Upper lobe of left lung (tissue), 4 donors: ENCODE results near the gene DRD3.

Experiments
- EP300 ChIP-seq, 4 donors: sonication (generic); formaldehyde crosslinking; IDR thresholded peaks; one replicate each; pipeline ENCODE4 v1.5.1; 2017; ENCODE audit warnings: antibody characterized with exemption in 4 of 4, control low read depth in 2 of 4
- TF ChIP-seq, protein P1 (sequence below), 6 experiments: fragments of 450-650 bp in 4 of 6; fragments of 200-600 bp in 2 of 6; sonication (generic) in 2 of 6; IDR thresholded peaks; one replicate each; pipeline ENCODE4 v1.5.1; 2016 to 2019; ENCODE audit warnings: antibody characterized with exemption in 6 of 6

GRCh38 chr3:114115143-114115542, 63.7 kb downstream of the DRD3 start:
- TF ChIP-seq, protein P1, sequence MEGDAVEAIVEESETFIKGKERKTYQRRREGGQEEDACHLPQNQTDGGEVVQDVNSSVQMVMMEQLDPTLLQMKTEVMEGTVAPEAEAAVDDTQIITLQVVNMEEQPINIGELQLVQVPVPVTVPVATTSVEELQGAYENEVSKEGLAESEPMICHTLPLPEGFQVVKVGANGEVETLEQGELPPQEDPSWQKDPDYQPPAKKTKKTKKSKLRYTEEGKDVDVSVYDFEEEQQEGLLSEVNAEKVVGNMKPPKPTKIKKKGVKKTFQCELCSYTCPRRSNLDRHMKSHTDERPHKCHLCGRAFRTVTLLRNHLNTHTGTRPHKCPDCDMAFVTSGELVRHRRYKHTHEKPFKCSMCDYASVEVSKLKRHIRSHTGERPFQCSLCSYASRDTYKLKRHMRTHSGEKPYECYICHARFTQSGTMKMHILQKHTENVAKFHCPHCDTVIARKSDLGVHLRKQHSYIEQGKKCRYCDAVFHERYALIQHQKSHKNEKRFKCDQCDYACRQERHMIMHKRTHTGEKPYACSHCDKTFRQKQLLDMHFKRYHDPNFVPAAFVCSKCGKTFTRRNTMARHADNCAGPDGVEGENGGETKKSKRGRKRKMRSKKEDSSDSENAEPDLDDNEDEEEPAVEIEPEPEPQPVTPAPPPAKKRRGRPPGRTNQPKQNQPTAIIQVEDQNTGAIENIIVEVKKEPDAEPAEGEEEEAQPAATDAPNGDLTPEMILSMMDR (IDR thresholded peaks at IDR 0.05), result no peak
- no peak for TF ChIP-seq EP300 (IDR thresholded peaks at IDR 0.05)
